Subcutaneous abdominal adipose tissue (tissue), 5 donors: Measurements from ENCODE around the gene PIK3R2.

Experiments used
- H3K27ac ChIP-seq: one replicate; pipeline ENCODE4 v1.7.0; 2013; ENCODE audit warnings: low read depth, mild to moderate bottlenecking, inconsistent platforms, low read length, moderate library complexity
- H3K27me3 ChIP-seq, 5 donors: one replicate each; pipeline ENCODE4 v1.7.0; 2013; ENCODE audit warnings: low read length in 5 of 5, inconsistent platforms in 1 of 5; ENCODE audit not compliant: control insufficient read depth in 5 of 5, insufficient read depth in 4 of 5
- H3K36me3 ChIP-seq, 5 donors: one replicate each; pipeline ENCODE4 v1.7.0; 2013; ENCODE audit warnings: low read length in 5 of 5; ENCODE audit not compliant: control insufficient read depth in 5 of 5, insufficient read depth in 5 of 5
- H3K4me1 ChIP-seq, 5 donors: one replicate each; pipeline ENCODE4 v1.7.0; 2013; ENCODE audit warnings: low read length in 5 of 5, mild to moderate bottlenecking in 3 of 5, moderate library complexity in 1 of 5; ENCODE audit not compliant: control insufficient read depth in 5 of 5, insufficient read depth in 5 of 5
- H3K4me3 ChIP-seq, 5 donors: one replicate each; pipeline ENCODE4 v1.7.0; 2013; ENCODE audit warnings: low read length in 5 of 5, low read depth in 1 of 5
- H3K9ac ChIP-seq, 5 donors: one replicate each; pipeline ENCODE4 v1.7.0; 2013; ENCODE audit warnings: low read length in 5 of 5, mild to moderate bottlenecking in 4 of 5, moderate library complexity in 3 of 5
- H3K9me3 ChIP-seq, 5 donors: one replicate each; pipeline ENCODE4 v1.7.0; 2013; ENCODE audit warnings: low read length in 5 of 5; ENCODE audit not compliant: control insufficient read depth in 5 of 5
- donor health status: healthy.
- donor health status: healthy.
- donor health status: healthy.
- donor health status: healthy.
- donor health status: healthy.

Gene PIK3R2

GRCh38 chr19:18137242-18137641, 15.7 kb upstream of the PIK3R2 start:
- no peaks in the 10 kb centered on the region for H3K9me3 ChIP-seq
- H3K9ac ChIP-seq: no peak overlapping the region
- no peak overlapping the region for H3K4me3 ChIP-seq
- no peaks in the 10 kb centered on the region for H3K27me3 ChIP-seq
- H3K27ac ChIP-seq: no peak overlapping the region
- no peaks in the 10 kb centered on the region for H3K4me1 ChIP-seq
- H3K36me3 ChIP-seq: peaks cover 4 to 75% (median 58%) of the 10 kb centered on the region in 5 donors

- no peak overlapping the region for H3K9ac ChIP-seq
- no peaks in the 10 kb centered on the region for H3K4me1 ChIP-seq
- no peaks in the 10 kb centered on the region for H3K9me3 ChIP-seq
- H3K27me3 ChIP-seq: no peaks in the 10 kb centered on the region
- peaks cover 4 to 72% (median 53%) of the 10 kb centered on the region in 5 donors for H3K36me3 ChIP-seq
- H3K27ac ChIP-seq: no peak overlapping the region
- H3K4me3 ChIP-seq: no peak overlapping the region
Observed at GRCh38 chr19:18137657-18138339, 15.2 kb upstream of the PIK3R2 start.

GRCh38 chr19:18140473-18140872, 12.5 kb upstream of the PIK3R2 start:
- Histone ChIP-seq H3K36me3 (peaks cover 4 to 79% (median 58%) of the 10 kb centered on the region in 5 donors), H3K27ac (no peak overlapping the region), H3K4me1 (no peaks in the 10 kb centered on the region), H3K9ac (no peak overlapping the region), H3K9me3 (no peaks in the 10 kb centered on the region), H3K27me3 (no peaks in the 10 kb centered on the region), H3K4me3 (no peak overlapping the region)

- Histone ChIP-seq H3K27me3 (no peaks in the 10 kb centered on the region), H3K9ac (no peak overlapping the region), H3K4me1 (no peaks in the 10 kb centered on the region), H3K27ac (no peak overlapping the region), H3K9me3 (no peaks in the 10 kb centered on the region), H3K4me3 (no peak overlapping the region), H3K36me3 (peaks cover 4 to 79% (median 58%) of the 10 kb centered on the region in 5 donors)
Observed at GRCh38 chr19:18141031-18141430, 11.9 kb upstream of the PIK3R2 start.

GRCh38 chr19:18143902-18144301, 9.1 kb upstream of the PIK3R2 start:
- Histone ChIP-seq H3K4me3 (no peak overlapping the region), H3K27me3 (no peaks in the 10 kb centered on the region), H3K9ac (no peak overlapping the region), H3K4me1 (no peaks in the 10 kb centered on the region), H3K36me3 (peaks cover 4 to 76% (median 58%) of the 10 kb centered on the region in 5 donors), H3K9me3 (no peaks in the 10 kb centered on the region), H3K27ac (no peak overlapping the region)

- no peak overlapping the region for H3K4me3 ChIP-seq
- H3K36me3 ChIP-seq: peaks cover 4 to 72% (median 56%) of the 10 kb centered on the region in 5 donors
- no peaks in the 10 kb centered on the region for H3K4me1 ChIP-seq
- H3K9me3 ChIP-seq: no peaks in the 10 kb centered on the region
- H3K27me3 ChIP-seq: no peaks in the 10 kb centered on the region
- H3K9ac ChIP-seq: no peak overlapping the region
- no peak overlapping the region for H3K27ac ChIP-seq
Observed at GRCh38 chr19:18144361-18144760, 8.6 kb upstream of the PIK3R2 start.

- H3K9ac ChIP-seq: no peak overlapping the region
- no peak overlapping the region for H3K4me3 ChIP-seq
- peaks cover 4 to 70% (median 56%) of the 10 kb centered on the region in 5 donors for H3K36me3 ChIP-seq
Observed at GRCh38 chr19:18144906-18145305, 8.1 kb upstream of the PIK3R2 start.

GRCh38 chr19:18145391-18145999, 7.5 kb upstream of the PIK3R2 start:
- peaks cover 1 to 65% (median 52%) of the 10 kb centered on the region in 5 donors for H3K36me3 ChIP-seq
- H3K4me1 ChIP-seq: no peaks in the 10 kb centered on the region
- no peak overlapping the region for H3K4me3 ChIP-seq
- H3K9ac ChIP-seq: no peak overlapping the region
- no peaks in the 10 kb centered on the region for H3K27me3 ChIP-seq
- no peaks in the 10 kb centered on the region for H3K9me3 ChIP-seq
- no peak overlapping the region for H3K27ac ChIP-seq

More at GRCh38 chr19:18144906-18145305, 8.1 kb upstream of the PIK3R2 start:
- Histone ChIP-seq H3K9me3 (no peaks in the 10 kb centered on the region), H3K27ac (no peak overlapping the region), H3K27me3 (no peaks in the 10 kb centered on the region), H3K4me1 (no peaks in the 10 kb centered on the region)

GRCh38 chr19:18147396-18147795, 5.6 kb upstream of the PIK3R2 start:
- Histone ChIP-seq H3K9ac (no peak overlapping the region), H3K36me3 (peaks cover 0 to 55% (median 43%) of the 10 kb centered on the region in 5 donors), H3K4me1 (peaks cover 0 to 12% (median 7%) of the 10 kb centered on the region in 5 donors), H3K27ac (no peak overlapping the region), H3K27me3 (no peaks in the 10 kb centered on the region), H3K4me3 (no peak overlapping the region), H3K9me3 (no peaks in the 10 kb centered on the region)

GRCh38 chr19:18149596-18149975, 3.4 kb upstream of the PIK3R2 start:
- Histone ChIP-seq H3K4me3 (no peak overlapping the region), H3K27me3 (no peaks in the 10 kb centered on the region), H3K36me3 (peaks cover 0 to 34% (median 27%) of the 10 kb centered on the region in 5 donors), H3K27ac (no peak overlapping the region), H3K9me3 (no peaks in the 10 kb centered on the region), H3K4me1 (peaks cover 0 to 32% (median 21%) of the 10 kb centered on the region in 5 donors), H3K9ac (no peak overlapping the region)
